HEK293T (cell line): ENCODE measurements around the gene DENND4C.

Source experiments
- ARNT ChIP-seq: fragments of 450-650 bp; IDR thresholded peaks from 2 replicates; pipeline ENCODE4 v1.6.1; 2017; ENCODE audit warnings: mild to moderate bottlenecking
- BHLHE40 ChIP-seq: fragments of 450-650 bp; IDR thresholded peaks from 2 replicates; pipeline ENCODE4 v1.6.1; 2016; ENCODE audit warnings: mild to moderate bottlenecking, moderate library complexity, borderline replicate concordance
- FOXA1 ChIP-seq: fragments of 450-650 bp; IDR thresholded peaks from 2 replicates; pipeline ENCODE4 v1.6.1; 2016; ENCODE audit warnings: mild to moderate bottlenecking
- FOXM1 ChIP-seq: fragments of 450-650 bp; IDR thresholded peaks from 2 replicates; pipeline ENCODE4 v1.6.1; 2017; ENCODE audit warnings: mild to moderate bottlenecking, borderline replicate concordance
- HDGF ChIP-seq: fragments of 450-650 bp; IDR thresholded peaks from 2 replicates; pipeline ENCODE4 v1.6.1; 2017; ENCODE audit warnings: antibody characterized with exemption, borderline replicate concordance
- LEF1 ChIP-seq: fragments of 450-650 bp; IDR thresholded peaks from 2 replicates; pipeline ENCODE4 v1.6.1; 2017; ENCODE audit warnings: mild to moderate bottlenecking, borderline replicate concordance
- SP1 ChIP-seq: fragments of 450-650 bp; IDR thresholded peaks from 2 replicates; pipeline ENCODE4 v1.6.1; 2017
- TARDBP ChIP-seq: fragments of 450-650 bp; IDR thresholded peaks from 2 replicates; pipeline ENCODE4 v1.6.1; 2016
- ZNF384 ChIP-seq: fragments of 450-650 bp; IDR thresholded peaks from 2 replicates; pipeline ENCODE4 v1.6.1; 2016
- TF ChIP-seq, protein P1 (sequence below): fragments of 450-650 bp; IDR thresholded peaks from 2 replicates; pipeline ENCODE4 v1.6.1; 2016

- TF ChIP-seq HDGF: no peak
- no peak for TF ChIP-seq TARDBP
- TF ChIP-seq BHLHE40: no peak
- TF ChIP-seq ARNT: no peak
- no peak for TF ChIP-seq SP1
- TF ChIP-seq FOXA1: no peak
- TF ChIP-seq ZNF384: no peak
- TF ChIP-seq FOXM1: no peak
- TF ChIP-seq, protein P1, sequence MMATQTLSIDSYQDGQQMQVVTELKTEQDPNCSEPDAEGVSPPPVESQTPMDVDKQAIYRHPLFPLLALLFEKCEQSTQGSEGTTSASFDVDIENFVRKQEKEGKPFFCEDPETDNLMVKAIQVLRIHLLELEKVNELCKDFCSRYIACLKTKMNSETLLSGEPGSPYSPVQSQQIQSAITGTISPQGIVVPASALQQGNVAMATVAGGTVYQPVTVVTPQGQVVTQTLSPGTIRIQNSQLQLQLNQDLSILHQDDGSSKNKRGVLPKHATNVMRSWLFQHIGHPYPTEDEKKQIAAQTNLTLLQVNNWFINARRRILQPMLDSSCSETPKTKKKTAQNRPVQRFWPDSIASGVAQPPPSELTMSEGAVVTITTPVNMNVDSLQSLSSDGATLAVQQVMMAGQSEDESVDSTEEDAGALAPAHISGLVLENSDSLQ: no peak
- TF ChIP-seq LEF1: no peak
Measured at GRCh38 chr9:19371942-19372341, 141.4 kb downstream of the DENND4C start.
